CD4-positive, alpha-beta T cell treated with Interleukin-12 subunit alpha and Interleukin-12 subunit beta, for 1 hour (primary cell): ENCODE measurements around the gene LRRC1.
"Not testable (repeated sequence)": the region's sequence is repeated elsewhere in the genome, so short reads cannot be mapped to it uniquely, and the experiment has no call there.

Experiments
- DNase-seq: peaks from one replicate; pipeline ENCODE4 v3.0.0-alpha.2; 2020

Gene LRRC1

GRCh38 chr6:53794720-53795339, at the start of gene LRRC1:
TSS of gene LRRC1 (plus strand) at chr6:53795005. CDS start at chr6:53795257, 252 bp downstream.
- peak; percentile 88 for DNase-seq

GRCh38 chr6:53746442-53747103, 48.2 kb upstream of the LRRC1 start:
- no peak for DNase-seq

DNA sequence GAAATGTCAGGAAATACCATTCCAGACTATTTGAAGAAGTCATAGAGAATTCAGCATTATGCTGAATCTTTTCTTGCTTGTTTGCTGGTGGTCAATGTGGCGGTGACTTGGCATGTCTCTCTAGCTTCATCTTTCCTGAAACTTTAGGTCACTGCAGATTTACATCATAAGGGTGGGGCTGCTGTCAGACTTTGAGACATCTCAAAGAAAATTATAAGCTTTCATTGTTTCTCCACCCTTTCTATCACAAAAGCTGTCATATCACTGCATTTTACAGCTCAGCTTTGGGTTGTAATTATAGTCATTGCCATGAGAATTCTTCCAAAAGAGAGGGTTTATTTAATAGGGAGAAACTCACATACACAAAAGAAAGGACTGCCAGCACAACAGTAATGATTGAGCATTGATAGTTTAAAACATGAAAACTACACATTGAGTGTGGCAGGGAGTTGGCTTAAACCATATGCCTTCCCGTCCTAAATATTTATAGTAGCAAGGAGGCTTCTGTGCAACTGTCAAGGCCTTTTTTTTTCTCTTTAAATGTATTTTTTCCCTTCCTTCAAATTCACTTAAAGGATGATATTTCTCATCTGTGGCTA, 44.7 kb upstream of the LRRC1 start:
- DNase-seq = no peak

DNA sequence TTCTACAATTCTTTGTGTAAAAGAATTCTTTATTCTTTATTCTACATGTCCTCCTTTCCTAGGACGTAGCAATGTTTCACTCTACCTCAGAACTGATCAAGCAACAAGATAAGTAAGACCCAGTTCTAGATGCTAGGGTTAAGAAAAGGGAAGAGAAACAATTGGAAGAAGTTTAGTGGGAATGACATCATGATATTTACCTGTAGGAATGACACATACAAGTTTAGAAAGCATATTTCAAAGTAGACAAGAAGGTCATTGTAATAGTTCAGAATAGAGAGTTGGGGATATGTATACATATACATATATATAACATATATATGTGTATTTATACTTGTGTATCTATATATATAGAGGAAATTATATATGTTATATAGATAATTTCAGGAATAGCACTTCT, 43.4 kb upstream of the LRRC1 start:
- no peak for DNase-seq

GRCh38 chr6:53752440-53752839, 42.4 kb upstream of the LRRC1 start:
- no peak for DNase-seq

DNA sequence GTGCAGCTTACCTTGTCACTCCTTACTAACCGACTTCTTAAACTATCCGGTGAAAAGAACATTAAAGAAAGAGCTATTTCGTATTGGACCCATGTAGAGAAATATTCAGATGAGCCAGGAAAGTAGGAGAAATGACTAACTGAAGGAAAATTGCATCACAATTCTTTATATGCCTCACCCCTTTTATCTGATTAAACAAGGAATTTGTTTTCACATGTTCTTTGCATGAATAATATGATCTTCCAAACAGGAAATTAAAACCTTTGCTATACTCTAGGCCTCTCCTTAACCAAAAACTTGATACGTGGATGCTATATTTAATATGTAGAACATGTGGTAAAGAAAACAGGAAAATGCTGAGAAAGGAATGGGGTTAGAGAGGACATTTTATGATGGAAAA, 41.9 kb upstream of the LRRC1 start:
- no peak for DNase-seq

DNA sequence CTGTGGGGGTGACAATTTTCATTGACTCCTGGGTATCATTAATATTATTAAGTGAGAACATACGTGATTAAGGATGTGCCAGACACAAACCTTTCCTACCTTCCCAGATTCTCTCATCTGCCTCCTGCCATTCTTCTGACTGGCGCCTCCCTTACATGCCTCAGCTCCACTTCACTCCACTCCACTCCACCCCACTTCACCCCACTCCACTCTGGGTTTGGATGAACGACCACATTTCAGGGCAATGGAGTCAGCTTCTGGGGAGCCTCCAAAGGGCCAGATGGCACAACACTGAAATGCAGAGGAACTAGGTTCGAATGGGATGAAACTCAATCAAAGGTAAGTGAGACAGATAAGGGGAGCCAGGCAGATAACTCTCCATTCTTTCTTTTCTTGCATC, 40.5 kb upstream of the LRRC1 start:
- DNase-seq = no peak

DNA sequence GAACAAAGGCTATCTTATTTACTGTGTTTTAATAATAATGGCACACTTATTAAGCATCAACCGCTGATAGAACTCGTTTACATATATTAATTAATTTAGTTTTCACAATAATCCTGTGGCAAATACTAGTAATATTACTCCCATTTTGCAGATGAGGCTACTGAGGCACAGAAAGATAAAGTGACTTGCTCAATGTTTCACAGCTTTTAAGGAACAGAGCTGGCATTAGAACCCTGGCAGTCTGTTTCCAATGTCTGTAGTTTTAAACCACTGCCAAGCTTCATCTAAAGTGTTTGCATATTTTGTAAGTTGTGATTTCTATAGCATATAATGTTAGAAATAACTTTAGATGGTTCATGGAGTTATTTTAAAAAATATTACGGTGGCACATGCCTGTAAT, 38.4 kb upstream of the LRRC1 start:
- no peak for DNase-seq

DNA sequence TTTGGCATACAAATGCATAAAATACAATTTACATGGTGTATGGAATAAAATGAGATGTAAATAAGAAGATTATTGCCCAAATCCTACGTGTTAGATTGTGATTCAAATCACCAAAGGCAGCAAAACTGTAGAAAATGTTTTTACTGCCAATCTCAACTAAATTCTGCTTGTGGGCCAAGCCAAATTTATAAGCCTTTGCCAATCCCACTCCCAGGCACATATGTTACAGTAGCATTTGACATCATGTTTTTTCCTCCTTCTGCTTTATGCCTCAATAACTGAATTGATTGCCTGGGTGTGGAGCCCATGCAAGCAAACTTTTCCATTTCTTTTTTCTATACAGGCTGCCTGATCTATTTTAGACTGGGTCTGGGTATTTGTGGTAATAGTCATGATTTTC, 36.3 kb upstream of the LRRC1 start:
- no peak for DNase-seq

DNA sequence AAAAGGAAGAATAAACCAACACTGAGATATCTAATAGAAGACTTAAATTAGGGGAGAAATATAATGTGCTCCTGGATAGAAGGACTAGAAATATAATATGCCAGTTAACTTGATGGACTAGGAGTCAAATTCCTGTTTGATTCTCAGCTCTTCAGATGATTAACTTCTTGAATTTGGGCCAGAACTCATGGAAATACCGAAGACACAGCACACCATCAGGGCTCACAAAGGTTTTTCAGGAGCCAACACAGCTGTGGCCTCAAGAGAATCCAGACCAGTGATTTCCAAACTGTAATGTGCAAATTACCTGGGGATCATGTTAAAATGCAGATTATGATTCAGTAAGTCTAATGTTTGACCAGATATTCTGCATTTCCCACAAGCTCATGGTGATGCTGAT, 33.8 kb upstream of the LRRC1 start:
- DNase-seq = no peak

DNA sequence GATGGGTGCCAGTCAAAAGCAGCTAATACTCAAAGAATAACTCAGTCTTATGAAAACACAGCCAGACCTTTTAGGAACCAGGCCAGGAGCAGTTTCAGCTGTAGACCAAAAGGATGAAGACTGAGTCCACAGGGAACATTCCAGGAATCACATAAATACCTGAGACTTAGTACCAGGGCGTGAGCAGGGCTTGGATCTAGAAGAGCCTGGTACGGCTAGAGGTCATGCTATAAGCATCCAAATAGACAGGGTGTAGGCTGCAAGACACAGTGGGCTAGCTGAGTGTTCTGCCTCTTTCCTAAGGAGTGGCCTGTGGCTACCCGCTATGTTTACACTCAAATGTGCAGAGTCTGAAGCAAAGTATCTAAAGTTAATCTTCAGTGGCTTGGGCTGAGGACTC, 29.5 kb upstream of the LRRC1 start:
- DNase-seq = no peak

DNA sequence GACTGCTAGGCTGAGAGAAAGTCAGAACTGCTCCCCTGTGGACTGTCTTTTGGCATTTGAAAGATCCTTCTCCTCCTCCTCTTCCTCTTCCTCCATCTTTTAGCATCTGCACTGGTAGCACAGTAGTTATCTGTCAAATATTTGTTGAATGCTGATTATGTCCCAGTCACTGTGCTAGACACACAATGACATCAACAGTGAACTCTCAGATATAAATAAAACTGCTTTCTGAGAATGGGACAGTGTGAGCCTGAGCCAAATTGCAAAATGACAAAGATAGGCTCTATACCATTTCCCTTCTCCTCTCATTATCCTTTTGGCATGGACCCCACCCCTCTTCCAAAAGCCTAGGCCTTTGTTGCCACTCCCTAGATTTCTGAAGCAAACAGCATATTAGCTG, 27.9 kb upstream of the LRRC1 start:
- DNase-seq = no peak

GRCh38 chr6:53767941-53768340, 26.9 kb upstream of the LRRC1 start:
- DNase-seq = no peak

GRCh38 chr6:53768636-53769035, 26.2 kb upstream of the LRRC1 start:
- DNase-seq = no peak

GRCh38 chr6:53770780-53771249, 24.0 kb upstream of the LRRC1 start:
- no peak for DNase-seq

DNA sequence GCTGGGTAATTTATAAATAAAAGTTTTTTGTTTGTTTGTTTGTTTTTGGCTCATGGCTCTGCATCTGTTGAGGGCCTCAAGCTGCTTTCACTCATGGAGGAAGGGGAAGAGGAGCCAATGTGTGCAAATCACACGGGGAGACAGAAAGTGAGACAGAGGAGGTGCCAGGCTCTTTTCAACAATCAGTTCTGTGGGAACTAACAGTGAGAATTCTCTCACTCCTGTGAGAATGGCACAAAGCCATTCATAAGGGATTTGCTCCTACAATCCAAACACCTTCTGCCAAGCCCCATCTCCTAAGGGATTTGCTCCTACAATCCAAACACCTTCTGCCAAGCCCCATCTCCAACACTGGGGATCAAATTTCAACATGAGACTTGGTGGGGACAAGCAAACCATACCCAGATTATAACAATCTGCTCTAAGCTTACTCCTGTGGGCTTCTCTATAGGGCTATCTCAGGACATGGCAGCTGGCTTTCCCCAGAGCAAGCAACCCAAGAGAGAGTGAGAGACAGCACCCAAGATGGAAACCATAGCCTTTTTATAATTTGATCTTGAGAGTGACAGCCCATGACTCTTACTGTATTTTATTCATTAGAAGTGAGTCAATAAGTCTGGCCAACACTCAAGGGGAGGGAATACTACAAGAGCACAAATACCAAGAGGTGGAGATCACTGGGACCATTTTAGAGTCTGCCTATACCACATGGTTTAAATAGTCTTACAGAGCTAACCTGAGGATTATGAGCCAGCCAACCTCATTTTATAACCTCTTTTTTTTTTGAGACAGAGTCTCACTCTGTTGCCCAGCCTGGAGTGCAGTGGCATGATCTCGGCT, 22.8 kb upstream of the LRRC1 start:
- no peak for DNase-seq

DNA sequence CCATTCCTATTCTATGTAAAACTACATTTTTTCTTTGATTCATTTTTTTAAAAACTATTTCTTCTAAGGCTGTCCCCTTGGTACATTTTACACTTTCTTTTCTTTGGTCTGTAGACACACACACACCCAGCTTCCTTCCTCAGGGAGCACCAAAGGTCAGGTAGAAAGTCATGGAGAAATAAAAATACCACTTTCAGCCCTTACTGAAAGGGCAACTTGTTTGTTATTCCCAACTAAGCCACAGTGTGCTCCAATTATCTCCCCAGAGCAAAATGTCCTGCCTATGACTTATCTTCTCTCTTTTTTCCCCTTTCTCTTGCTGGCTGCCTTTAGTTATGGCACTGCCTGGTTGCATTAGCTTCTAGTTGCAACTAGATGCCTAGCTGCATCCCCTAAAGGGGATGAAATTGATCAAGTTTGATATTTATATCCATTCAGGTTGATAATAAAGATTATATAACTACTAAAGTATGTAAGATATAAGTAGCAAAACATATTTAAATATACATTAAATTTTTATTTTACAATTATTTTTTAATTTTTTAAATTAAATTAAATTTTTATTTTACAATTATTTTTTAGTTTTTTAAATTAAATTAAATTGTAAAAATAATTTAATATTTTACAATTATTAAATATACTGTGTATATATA, 21.6 kb upstream of the LRRC1 start:
- no peak for DNase-seq

GRCh38 chr6:53776152-53776551, 18.7 kb upstream of the LRRC1 start:
- not testable (repeated sequence) for DNase-seq

- not testable (repeated sequence) for DNase-seq
Observed at GRCh38 chr6:53784991-53785390, 9.8 kb upstream of the LRRC1 start.

GRCh38 chr6:53786832-53787231, 8.0 kb upstream of the LRRC1 start:
- no peak for DNase-seq

- no peak for DNase-seq
Observed at GRCh38 chr6:53790886-53791285, 3.9 kb upstream of the LRRC1 start.

DNA sequence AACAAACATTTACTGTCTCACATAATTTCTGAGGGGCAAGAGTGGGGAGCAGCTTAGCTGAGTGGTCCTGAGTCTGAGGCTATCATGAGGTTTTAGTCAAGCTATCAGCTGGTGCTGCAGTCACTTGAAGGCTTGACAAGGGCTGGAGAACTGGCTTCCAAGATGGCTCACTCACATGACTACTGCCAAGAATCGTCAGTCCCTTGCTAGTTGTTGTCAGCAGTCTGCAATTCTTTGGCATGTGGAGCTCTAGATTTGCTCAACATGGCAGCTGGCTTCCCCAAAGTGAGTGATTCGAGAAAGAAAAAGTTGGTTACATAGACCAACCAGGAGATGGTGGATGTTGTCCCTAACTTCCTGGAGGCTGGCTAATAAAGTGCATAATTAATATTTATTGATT, 2.8 kb upstream of the LRRC1 start:
- no peak for DNase-seq

- DNase-seq = no peak
Observed at GRCh38 chr6:53792973-53793317, 1.9 kb upstream of the LRRC1 start.
